Activated CD8-positive, alpha-beta memory T cell treated with anti-CD3 and anti-CD28 coated beads for 24 hours (primary cell): Measurements from ENCODE around the gene SLF2.
A peak's percentile ranks its signal among the peaks of the same experiment; 100 is the strongest.

Experiments
- DNase-seq: peaks from one replicate; pipeline ENCODE4 v3.0.0-alpha.2; 2020

The SLF2 gene

GRCh38 chr10:100912605-100913469, at the start of gene SLF2:
Gene SLF2 (plus strand): TSS chr10:100912963. CDS start chr10:100913111, 148 bp downstream.
- DNase-seq, result peak; percentile 93

- no peak for DNase-seq
Observed at GRCh38 chr10:100863433-100863832, 49.3 kb upstream of the SLF2 start.

GRCh38 chr10:100864036-100864885, 48.5 kb upstream of the SLF2 start:
- no peak for DNase-seq

- DNase-seq, result no peak
Observed at GRCh38 chr10:100864978-100865377, 47.8 kb upstream of the SLF2 start.

GRCh38 chr10:100866010-100866409, 46.8 kb upstream of the SLF2 start:
- no peak for DNase-seq

- no peak for DNase-seq
Observed at GRCh38 chr10:100866575-100867098, 46.1 kb upstream of the SLF2 start.

GRCh38 chr10:100867261-100867963, 45.4 kb upstream of the SLF2 start:
- DNase-seq, result no peak

GRCh38 chr10:100868382-100868781, 44.4 kb upstream of the SLF2 start:
- DNase-seq, result no peak

GRCh38 chr10:100869399-100869798, 43.4 kb upstream of the SLF2 start:
- DNase-seq, result no peak

GRCh38 chr10:100872034-100872791, 40.5 kb upstream of the SLF2 start:
- peak; percentile 80 for DNase-seq

- no peak for DNase-seq
Observed at GRCh38 chr10:100873146-100873826, 39.5 kb upstream of the SLF2 start.

GRCh38 chr10:100873827-100874326, 38.9 kb upstream of the SLF2 start:
- no peak for DNase-seq

- DNase-seq, result no peak
Observed at GRCh38 chr10:100874702-100875483, 37.9 kb upstream of the SLF2 start.

- DNase-seq, result no peak
Observed at GRCh38 chr10:100875484-100876166, 37.1 kb upstream of the SLF2 start.

GRCh38 chr10:100876585-100877460, 35.9 kb upstream of the SLF2 start:
- DNase-seq, result no peak

GRCh38 chr10:100877461-100877850, 35.3 kb upstream of the SLF2 start:
- no peak for DNase-seq

- DNase-seq, result no peak
Observed at GRCh38 chr10:100878291-100878910, 34.4 kb upstream of the SLF2 start.

- DNase-seq, result no peak
Observed at GRCh38 chr10:100879741-100880360, 32.9 kb upstream of the SLF2 start.
